ENCODE results near the gene HCRT. TPM values are rescaled to one million over a fixed set of nuclear protein-coding genes. Genes with fewer than 3 reads are reported as not detected.

Gene HCRT
- total RNA-seq, 2 donors from 2014 or later, result not detected

Other genes starting within 250 kb of the HCRT start
- 10 to 100 TPM; 55.6 to 81.9 TPM for gene CNP, start 218.7 kb downstream of the HCRT start, total RNA-seq
- 100 to 1,000 TPM; 119 to 137 TPM for gene DNAJC7, start 168.0 kb downstream of the HCRT start, total RNA-seq
- gene NKIRAS2, start 165.4 kb downstream of the HCRT start, total RNA-seq, result 10 to 100 TPM; 27.8 to 28.7 TPM
- gene C17orf113, start 134.9 kb downstream of the HCRT start, total RNA-seq, result not detected
- gene ZNF385C, start 87.0 kb downstream of the HCRT start, total RNA-seq, result not detected
- gene DHX58, start 72.7 kb downstream of the HCRT start, total RNA-seq, result 1 to 10 TPM; 7.0 to 7.6 TPM
- gene KAT2A, start 64.1 kb downstream of the HCRT start, total RNA-seq, result 10 to 100 TPM; 16.5 to 56.5 TPM
- not detected for gene HSPB9, start 62.6 kb downstream of the HCRT start, total RNA-seq
- gene RAB5C, start 30.5 kb downstream of the HCRT start, total RNA-seq, result 10 to 100 TPM; 67.4 to 73.7 TPM
- 1 to 10 TPM in 1 of 2 donors, under 1 TPM in 1; 0.33 to 2.5 TPM for gene KCNH4, start 4.3 kb downstream of the HCRT start, total RNA-seq
- 10 to 100 TPM; 13.2 to 17.5 TPM for gene GHDC, start 9.0 kb upstream of the HCRT start, total RNA-seq
- 100 to 1,000 TPM; 131 to 209 TPM for gene STAT5B, start 90.9 kb upstream of the HCRT start, total RNA-seq
- 100 to 1,000 TPM; 187 to 392 TPM for gene STAT5A, start 103.0 kb upstream of the HCRT start, total RNA-seq
- gene STAT3, start 203.0 kb upstream of the HCRT start, total RNA-seq, result 100 to 1,000 TPM; 171 to 344 TPM
- under 1 TPM in 1 of 2 donors, not detected in 1; 0.17 TPM for gene CAVIN1, start 237.8 kb upstream of the HCRT start, total RNA-seq